ENCODE data around the gene PARD3.
"Not testable (repeated sequence)": the region's sequence is repeated elsewhere in the genome, so short reads cannot be mapped to it uniquely, and the experiment has no call there.

Gene PARD3

GRCh38 chr10:34795334-34795733 is 19.8 kb downstream of the PARD3 start:
- DNase-seq, result no peak

DNA sequence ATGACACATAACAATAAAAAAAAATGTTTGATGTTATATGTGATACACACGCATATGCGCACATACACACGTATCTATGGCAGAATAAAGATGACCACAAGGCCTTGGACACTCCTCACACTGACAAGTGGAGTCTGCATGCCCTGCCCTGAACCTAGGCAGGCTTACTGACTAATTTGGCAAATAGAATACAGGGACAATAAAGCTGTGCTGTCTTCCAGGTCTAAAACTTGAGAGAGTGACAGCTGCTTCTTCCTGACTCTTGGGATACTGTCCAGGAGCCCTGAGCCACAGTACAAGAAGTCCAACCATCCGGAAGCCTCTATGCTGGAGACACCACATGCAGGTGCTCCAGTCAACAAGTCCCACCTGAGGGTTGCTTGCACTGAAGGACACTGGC is 20.3 kb downstream of the PARD3 start:
- no peak for DNase-seq

DNA sequence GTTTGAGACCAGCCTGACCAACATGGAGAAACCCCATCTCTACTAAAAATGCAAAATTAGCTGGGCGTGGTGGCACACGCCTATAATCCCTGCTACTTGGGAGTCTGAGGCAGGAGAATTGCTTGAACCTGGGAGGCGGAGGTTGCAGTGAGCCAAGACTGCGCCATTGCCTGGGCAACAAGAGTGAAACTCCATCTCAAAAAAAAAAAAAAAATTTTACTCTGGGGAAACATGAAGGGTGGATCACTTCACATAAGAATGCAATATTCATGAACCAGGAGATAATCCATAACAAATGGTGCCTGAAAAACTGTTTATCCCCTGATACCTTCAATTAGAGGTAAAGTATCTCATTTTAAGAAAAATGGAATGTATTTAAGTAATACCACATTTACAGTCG is 21.5 kb downstream of the PARD3 start:
- DNase-seq, result not testable (repeated sequence)

- DNase-seq, result peak; percentile 64
Observed at GRCh38 chr10:34792881-34793280, 22.2 kb downstream of the PARD3 start.

- DNase-seq, result no peak
Observed at GRCh38 chr10:34791947-34792346, 23.1 kb downstream of the PARD3 start.

- DNase-seq, result no peak
Observed at GRCh38 chr10:34791228-34791627, 23.9 kb downstream of the PARD3 start.

- no peak for DNase-seq
Observed at GRCh38 chr10:34789966-34790506, 25.1 kb downstream of the PARD3 start.

GRCh38 chr10:34786464-34786863 is 28.6 kb downstream of the PARD3 start:
- no peak for DNase-seq

DNA sequence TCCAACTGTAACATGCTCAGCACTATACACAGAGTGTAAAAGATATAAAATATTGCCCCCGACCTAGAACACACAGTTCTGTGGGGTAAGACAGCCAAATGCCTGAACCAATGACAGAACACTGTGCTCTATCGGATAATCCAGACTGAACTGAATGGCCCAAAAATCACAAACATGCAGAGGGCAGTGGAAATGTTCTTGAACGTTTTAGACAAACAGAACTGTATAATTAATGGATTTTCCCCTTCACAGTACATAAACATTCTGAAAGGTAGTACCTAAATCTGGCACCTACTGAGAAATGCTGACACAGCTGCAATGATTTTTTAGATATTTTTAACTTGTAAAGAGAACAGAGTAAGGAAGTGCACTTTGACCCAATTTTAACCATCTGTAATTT is 33.4 kb downstream of the PARD3 start:
- DNase-seq, result no peak

- no peak for DNase-seq
Observed at GRCh38 chr10:34780818-34781380, 34.2 kb downstream of the PARD3 start.

- DNase-seq, result no peak
Observed at GRCh38 chr10:34778237-34778636, 36.9 kb downstream of the PARD3 start.

DNA sequence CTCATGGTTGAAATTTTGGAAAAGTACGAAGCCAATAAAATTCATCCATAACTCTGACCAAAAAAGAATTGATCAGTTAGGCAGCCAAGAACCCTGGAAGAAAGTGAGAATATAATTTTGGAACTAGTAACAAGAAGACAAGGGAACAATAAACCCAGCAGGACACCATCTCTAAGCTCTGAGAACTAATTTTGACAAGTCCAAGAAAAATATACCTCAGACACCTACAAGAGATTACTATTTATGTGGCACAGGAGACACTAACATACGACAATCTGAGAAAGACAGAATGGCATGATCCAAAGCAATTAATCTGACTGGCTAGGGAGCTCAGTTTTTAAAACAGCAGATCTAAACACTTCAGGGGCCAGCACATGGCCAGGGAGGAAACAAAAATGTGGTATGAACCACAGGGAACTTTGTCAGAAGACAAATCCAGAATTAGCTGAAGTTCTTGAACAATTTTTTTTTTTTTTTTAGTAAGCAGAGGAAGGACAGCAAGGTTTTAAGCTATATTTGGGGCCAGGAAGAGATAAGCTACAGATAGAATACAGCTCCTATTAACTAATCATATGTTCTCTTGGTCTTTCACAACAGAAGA is 38.9 kb downstream of the PARD3 start:
- DNase-seq, result no peak

- DNase-seq, result no peak
Observed at GRCh38 chr10:34775044-34775637, 40.0 kb downstream of the PARD3 start.

GRCh38 chr10:34773636-34774630 is 41.2 kb downstream of the PARD3 start:
- no peak for DNase-seq

GRCh38 chr10:34771525-34771924 is 43.6 kb downstream of the PARD3 start:
- DNase-seq, result no peak

DNA sequence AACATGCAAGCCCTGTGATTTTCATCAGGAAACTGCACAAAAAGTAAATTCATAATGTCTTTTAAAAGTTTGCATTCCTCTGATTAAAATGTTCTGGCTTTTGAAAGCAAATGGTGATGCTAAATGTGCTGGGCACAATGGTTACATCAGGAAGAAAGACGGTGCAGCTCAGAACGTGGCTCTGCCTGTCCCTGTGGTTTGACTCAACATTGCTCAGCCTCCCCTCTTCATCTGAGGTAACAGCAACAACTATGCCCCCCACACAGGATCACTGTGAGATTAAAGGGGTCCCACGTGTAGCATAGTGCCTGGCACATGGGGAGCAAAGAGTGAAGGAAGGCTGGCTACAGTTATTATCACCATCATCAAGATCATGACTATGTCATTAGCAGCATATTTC is 44.0 kb downstream of the PARD3 start:
- no peak for DNase-seq

DNA sequence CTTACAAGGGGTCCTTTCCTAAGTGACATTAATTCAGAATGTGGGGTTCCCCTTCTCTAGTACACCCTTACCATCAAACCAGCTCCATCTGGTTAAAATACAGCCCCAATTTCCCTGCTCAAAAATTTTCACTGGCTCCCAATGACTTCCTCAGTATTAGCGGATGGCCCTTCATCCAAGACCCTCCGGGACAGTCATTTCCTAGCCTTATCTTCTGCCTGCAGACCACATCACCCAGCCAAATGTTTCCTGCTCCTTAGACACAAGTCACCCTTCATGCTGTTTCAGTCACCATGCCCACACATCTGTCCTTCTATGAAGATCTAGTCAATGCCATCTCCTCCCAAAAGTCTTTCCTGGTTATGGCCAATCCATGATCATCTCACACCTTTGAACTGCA is 45.2 kb downstream of the PARD3 start:
- DNase-seq, result no peak

DNA sequence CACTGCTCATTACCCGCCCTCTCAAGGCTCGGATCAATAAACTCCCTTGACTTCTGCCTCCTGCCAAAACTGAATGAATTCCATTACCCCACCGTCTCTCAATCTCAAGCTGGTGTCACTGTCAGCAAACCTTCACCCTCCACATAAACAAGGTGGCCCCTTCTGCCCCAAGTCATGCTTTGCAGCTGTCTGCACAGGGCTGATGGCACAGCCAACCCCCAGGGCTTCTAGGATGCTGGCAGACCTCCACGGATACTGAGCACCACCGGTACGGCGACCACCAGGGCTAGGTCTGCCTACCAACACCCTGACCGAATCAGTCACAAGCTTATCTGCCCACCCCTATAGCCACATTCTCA is 46.1 kb downstream of the PARD3 start:
- no peak for DNase-seq

DNA sequence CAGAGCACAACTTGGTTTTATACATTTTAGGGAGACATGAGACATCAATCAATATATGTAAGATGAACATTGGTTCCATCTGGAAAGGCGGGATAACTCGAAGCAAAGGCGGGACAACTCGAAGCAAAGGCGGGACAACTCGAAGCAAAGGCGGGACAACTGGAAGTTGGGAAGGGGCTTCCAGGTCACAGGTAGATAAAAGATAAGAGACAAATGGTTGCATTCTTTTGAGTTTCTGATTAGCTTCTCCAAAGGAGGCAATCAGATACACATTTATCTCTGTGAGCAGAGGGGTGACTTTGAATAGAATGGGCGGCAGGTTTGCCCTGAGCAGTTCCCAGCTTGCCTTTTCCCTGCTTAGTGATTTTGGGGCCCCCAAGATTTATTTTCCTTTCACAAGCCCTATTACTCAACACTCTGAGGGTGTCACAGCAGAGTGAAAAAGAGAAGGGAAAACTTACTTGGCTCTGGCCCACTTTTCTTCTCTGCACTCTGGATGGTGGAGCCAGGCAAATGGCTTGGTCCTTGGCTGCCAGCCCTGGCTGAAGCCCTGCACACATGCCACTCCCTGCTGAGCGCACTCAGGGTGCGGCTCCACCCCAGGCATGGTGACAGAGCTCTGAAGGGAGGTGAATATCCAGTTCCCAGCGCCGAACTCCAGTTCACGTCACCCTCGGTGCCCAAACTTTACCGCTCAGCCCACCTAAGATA is 46.7 kb downstream of the PARD3 start:
- DNase-seq, result peak; percentile 69

DNA sequence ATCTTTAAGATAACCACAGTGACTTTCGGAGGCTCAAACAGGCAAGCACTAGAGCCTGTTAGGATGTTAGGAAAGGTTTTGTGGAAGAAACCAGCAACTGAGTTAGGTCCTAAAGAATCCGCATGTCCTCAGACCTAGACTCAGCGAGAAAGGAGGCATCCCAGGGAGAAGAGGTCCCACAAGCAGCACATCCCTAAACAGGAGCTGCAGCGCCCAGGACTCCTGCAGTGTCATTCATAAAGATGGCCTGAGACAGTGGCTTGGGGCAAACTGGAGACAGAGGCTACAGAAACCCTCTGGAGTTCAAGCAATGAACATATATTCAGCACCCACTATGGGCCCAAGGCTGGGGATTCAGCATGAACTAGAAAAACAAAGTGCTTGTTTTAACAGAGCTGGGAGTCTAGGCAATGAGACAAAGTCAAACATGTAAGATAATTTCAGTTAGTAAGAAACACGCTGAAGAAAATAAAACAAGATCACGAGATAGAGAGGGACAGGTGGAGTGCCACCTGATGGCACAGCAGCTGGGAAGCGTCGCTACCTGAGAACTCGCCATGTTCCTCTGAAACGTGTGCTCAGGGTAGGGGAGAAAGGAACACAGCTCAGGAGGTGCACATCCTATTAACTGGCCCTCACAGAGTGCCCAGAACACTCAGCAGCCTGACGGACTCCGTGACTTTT is 48.1 kb downstream of the PARD3 start:
- DNase-seq, result peak; percentile 10

DNA sequence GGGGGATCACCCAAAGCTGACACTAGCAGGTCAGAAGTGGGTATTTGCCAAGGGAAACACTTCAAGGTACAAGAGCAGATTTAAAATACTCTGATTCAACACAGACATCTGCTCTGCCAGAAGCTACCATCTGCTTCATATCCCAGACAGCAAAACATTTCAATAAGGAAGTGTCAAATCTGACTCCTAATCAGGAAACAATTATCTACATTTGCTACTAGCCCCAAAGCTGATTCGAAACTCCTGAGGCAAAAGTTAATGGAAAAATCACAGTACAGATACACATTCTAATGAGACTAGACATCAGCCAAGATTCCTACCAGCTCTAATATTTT is 48.9 kb downstream of the PARD3 start:
- DNase-seq, result peak; percentile 51

DNA sequence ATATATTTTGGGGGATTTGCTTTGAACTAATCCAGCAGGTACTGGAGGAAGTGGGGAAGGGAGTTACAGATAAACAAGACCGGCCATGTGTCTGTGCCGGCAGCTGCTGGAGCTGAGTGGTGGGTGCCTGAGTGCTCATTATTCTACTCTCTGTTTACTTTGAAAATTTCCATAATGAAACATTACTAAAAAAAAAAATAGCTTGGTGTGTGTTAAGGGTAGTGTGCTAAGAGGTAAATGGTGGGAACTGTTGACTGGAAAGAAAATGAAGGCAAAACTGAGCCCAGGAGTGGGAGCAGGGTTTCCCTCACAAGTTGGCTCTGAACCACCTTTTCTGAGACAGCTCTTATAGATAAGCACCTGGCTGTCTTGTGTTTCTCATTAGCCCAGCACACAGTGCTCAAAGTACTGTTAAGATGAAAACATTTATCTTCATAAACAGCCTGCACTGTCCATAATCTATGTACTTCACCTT is 50.6 kb downstream of the PARD3 start:
- DNase-seq, result peak; percentile 26
